ENCODE results near the gene TNN.
"Not testable (repeated sequence)": the region's sequence is repeated elsewhere in the genome, so short reads cannot be mapped to it uniquely, and the experiment has no call there.

Gene TNN

GRCh38 chr1:175042650-175043049, 25.0 kb upstream of the TNN start:
- in situ Hi-C loops (cut with HindIII; ENCODE audit: low pct_ligation_motif_present, low sequenced_read_pairs) = no loop called here
- H3K4me3 ChIP-seq (ENCODE audit: low read depth, low read length) = no peak overlapping the region
- TF ChIP-seq CTCF (IDR thresholded peaks at IDR 0.05; ENCODE audit: low read depth, low read length, missing control alignments) = no peak

DNA sequence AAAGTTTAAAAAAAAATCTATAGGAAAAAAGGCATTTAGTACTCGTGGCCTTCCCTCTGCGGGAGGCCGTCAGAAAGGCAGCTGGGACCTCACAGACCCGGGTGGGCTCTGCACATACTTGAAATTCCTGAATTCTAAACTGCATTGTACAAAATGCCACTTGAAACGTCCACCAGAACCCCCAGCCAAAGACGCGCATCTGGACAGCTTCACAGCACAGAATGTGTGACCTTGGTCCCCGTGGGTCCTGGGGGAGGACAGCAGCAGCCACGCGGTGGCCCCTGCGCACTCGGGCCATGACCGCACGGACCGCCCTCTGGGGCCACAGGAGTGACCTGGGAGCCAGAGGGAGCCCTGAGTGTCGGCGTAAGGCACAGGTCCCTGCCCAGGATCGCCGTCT, 23.8 kb upstream of the TNN start:
- DNase-seq = no peak
- Histone ChIP-seq H3K36me3 (replicated peaks) (no peaks in the 10 kb centered on the region), H3K27ac (no peak overlapping the region), H3K4me3 (ENCODE audit: low read depth, low read length) (no peak overlapping the region), H3K27me3 (replicated peaks) (no peaks in the 10 kb centered on the region)
- no peak for TF ChIP-seq CTCF (IDR thresholded peaks at IDR 0.05; ENCODE audit: low read depth, low read length, missing control alignments)
- in situ Hi-C loops (cut with HindIII; ENCODE audit: low pct_ligation_motif_present, low sequenced_read_pairs) = no loop called here

More at GRCh38 chr1:175042650-175043049, 25.0 kb upstream of the TNN start:
- H3K27me3 ChIP-seq (replicated peaks) = no peaks in the 10 kb centered on the region
- no peak overlapping the region for H3K27ac ChIP-seq
- DNase-seq = no peak
- H3K36me3 ChIP-seq (replicated peaks) = no peaks in the 10 kb centered on the region

DNA sequence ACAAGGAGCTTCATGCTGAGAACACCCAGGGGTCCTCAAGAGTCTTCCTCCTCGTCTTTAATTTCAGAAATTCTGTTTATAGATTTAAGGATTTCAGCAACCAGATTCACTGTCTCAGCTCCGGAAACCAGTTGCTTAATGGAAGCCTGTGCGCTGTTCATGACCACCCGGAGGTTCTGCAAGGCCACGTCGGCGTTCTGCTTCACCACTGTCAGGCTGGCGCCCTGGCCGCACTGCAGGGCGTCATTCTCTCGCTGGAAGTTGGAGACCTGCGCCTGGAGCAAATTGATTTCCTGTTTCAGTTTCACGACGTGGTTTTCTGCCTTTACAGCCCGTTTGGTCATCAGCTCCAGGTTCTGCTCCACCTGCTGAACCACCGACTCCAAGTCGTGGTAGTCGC, 23.0 kb upstream of the TNN start:
- H3K4me3 ChIP-seq (ENCODE audit: low read depth, low read length); DNase-seq; H3K27me3 ChIP-seq (replicated peaks); in situ Hi-C loops (cut with HindIII; ENCODE audit: low pct_ligation_motif_present, low sequenced_read_pairs); H3K27ac ChIP-seq; H3K36me3 ChIP-seq (replicated peaks): not testable (repeated sequence)

GRCh38 chr1:175045097-175045496, 22.5 kb upstream of the TNN start:
- Histone ChIP-seq H3K4me3 (ENCODE audit: low read depth, low read length) (no peak overlapping the region), H3K27ac (no peak overlapping the region), H3K36me3 (replicated peaks) (no peaks in the 10 kb centered on the region), H3K27me3 (replicated peaks) (no peaks in the 10 kb centered on the region)
- DNase-seq = no peak
- in situ Hi-C loops (cut with HindIII; ENCODE audit: low pct_ligation_motif_present, low sequenced_read_pairs) = no loop called here
- TF ChIP-seq CTCF (IDR thresholded peaks at IDR 0.05; ENCODE audit: low read depth, low read length, missing control alignments) = no peak

- no peaks in the 10 kb centered on the region for H3K27me3 ChIP-seq (replicated peaks)
- TF ChIP-seq CTCF (IDR thresholded peaks at IDR 0.05; ENCODE audit: low read depth, low read length, missing control alignments) = no peak
- H3K27ac ChIP-seq = no peak overlapping the region
- no peaks in the 10 kb centered on the region for H3K36me3 ChIP-seq (replicated peaks)
- DNase-seq = no peak
- H3K4me3 ChIP-seq (ENCODE audit: low read depth, low read length) = no peak overlapping the region
- in situ Hi-C loops (cut with HindIII; ENCODE audit: low pct_ligation_motif_present, low sequenced_read_pairs) = no loop called here
These were observed 22.1 kb upstream of the TNN start for GRCh38 chr1:175045519-175045918.

DNA sequence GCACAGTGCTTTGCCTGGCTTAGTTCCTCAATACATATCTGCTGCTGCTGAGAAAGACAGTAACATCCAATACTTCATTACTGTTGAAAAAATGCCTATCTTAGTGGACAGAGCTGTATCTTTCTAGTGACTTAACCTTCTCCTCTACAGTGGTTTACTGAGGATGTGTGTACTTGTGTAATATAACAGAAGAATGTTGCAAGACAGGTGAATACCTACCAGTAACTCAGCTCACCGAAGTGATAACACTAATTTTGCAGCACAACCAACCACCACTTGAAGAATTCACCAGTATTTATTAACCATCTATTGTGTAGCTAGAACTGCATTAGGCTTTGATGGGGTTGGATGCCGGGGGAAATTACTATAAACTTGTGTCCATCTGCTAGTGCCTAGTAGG, 16.6 kb upstream of the TNN start:
- Histone ChIP-seq H3K27me3 (replicated peaks) (no peaks in the 10 kb centered on the region), H3K36me3 (replicated peaks) (no peaks in the 10 kb centered on the region), H3K27ac (no peak overlapping the region), H3K4me3 (ENCODE audit: low read depth, low read length) (no peak overlapping the region)
- in situ Hi-C loops (cut with HindIII; ENCODE audit: low pct_ligation_motif_present, low sequenced_read_pairs) = no loop called here
- no peak for DNase-seq
- TF ChIP-seq CTCF (IDR thresholded peaks at IDR 0.05; ENCODE audit: low read depth, low read length, missing control alignments) = no peak

Data from brain microvascular endothelial cell (primary cell).